ENCODE data around the gene ECHDC1.

DNA sequence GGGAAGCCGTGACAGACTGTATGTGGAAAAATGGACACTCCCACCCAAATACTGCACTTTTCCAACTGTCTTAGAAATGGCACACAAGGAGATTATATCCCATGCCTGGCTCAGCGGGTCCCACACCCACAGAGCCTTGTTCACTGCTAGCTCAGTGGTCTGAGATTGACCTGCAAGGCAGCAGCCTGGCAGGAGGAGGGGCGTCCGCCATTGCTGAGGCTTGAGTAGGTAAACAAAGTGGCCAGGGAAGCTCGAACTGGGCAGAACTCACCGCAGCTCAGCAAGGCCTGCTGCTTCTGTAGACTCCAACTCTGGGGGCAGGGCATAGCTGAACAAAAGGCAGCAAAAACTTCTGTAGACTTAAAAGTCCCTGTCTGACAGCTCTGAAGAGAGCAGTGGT, 88.1 kb downstream of the ECHDC1 start:
- TF ChIP-seq, protein P1, sequence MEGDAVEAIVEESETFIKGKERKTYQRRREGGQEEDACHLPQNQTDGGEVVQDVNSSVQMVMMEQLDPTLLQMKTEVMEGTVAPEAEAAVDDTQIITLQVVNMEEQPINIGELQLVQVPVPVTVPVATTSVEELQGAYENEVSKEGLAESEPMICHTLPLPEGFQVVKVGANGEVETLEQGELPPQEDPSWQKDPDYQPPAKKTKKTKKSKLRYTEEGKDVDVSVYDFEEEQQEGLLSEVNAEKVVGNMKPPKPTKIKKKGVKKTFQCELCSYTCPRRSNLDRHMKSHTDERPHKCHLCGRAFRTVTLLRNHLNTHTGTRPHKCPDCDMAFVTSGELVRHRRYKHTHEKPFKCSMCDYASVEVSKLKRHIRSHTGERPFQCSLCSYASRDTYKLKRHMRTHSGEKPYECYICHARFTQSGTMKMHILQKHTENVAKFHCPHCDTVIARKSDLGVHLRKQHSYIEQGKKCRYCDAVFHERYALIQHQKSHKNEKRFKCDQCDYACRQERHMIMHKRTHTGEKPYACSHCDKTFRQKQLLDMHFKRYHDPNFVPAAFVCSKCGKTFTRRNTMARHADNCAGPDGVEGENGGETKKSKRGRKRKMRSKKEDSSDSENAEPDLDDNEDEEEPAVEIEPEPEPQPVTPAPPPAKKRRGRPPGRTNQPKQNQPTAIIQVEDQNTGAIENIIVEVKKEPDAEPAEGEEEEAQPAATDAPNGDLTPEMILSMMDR (IDR thresholded peaks at IDR 0.05 in 8 of 11, conservative IDR thresholded peaks at IDR 0.05 in 3 of 11), result no peak
- TF ChIP-seq POLR2A (IDR thresholded peaks at IDR 0.05) (no peak), POLR2AphosphoS5 (IDR thresholded peaks at IDR 0.05) (no peak)

All from spleen (tissue), 7 donors.